HG03575 (cell line): ENCODE data around the gene LRRIQ4.

Source experiments
- ATAC-seq: cut with Tn5 transposase; IDR thresholded peaks from one replicate; pipeline ENCODE4 v1.9.1; 2021; ENCODE audit not compliant: unreplicated experiment, insufficient number of reproducible peaks, low FRiP score; ENCODE audit errors: extremely low read depth

The LRRIQ4 gene

DNA sequence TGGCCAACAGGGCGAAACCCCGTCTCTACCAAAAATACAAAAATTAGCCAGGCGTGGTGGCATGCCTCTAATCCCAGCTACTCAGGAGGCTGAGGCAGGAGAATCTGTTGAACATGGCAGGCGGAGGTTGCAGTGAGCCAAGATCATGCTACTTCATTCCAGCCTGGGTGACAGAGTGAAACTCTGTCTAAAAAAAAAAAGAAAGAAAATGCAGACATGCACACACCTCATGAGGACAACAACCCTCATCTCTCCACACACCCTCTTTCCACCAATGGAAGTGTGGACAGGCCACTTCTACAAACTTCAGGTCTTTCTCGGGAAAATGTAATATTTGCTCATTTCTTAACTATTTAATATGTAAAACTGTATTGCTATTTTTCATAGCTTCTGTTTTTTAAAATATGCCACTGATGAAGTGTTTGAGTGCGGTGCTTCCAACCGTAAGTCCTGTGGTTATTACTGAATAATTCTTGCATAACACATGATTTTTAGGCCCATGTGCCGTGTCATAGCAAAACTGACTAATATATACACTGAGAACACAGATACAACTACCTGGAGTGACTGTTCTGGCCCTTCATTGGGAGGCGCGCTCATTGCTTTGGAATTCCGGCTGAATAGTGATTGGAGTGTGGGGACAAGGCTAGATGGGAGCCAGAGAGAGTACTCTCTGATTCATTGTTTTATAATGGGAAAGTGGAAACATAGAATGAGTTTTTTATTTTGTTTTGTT is 34.0 kb downstream of the LRRIQ4 start:
- peak; percentile 97 for ATAC-seq

DNA sequence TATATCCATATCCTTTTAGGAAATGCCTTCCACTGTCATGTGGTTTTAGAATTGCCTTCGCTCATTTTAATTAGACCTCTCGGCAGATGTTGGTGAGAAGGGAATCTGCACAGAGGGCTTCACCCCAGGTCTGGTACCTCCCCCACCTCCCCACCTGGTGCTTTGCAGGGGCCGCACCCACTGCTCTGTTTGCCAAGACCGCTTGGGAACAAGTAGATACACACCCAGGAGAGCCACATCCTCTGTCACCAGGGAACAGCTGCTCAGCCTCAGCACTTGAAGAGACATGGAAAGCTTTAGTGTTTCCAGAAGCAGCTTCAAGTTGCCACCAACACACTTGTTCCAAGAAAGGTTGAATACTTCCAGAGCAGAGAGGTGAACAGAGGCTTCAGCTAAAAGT is 35.2 kb downstream of the LRRIQ4 start:
- ATAC-seq: no peak

DNA sequence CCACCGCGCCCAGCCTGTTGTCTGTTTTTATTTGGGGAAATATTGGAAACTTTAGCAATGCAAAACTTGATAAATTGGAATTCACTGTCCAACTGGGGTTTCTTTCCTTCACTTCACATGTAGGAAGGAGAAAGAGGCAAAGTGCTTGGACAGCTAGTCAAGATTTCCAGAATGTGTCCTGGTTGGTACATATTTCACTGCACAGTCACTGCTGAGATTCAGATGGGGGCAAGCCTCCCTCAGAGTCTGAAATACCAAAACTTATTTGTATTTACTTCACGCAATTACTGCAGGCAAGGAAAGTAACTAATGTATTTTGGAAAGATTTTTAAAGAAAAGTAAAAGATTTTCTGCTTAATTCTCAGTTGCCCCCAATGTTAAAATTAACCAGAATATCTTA is 36.1 kb downstream of the LRRIQ4 start:
- no peak for ATAC-seq

DNA sequence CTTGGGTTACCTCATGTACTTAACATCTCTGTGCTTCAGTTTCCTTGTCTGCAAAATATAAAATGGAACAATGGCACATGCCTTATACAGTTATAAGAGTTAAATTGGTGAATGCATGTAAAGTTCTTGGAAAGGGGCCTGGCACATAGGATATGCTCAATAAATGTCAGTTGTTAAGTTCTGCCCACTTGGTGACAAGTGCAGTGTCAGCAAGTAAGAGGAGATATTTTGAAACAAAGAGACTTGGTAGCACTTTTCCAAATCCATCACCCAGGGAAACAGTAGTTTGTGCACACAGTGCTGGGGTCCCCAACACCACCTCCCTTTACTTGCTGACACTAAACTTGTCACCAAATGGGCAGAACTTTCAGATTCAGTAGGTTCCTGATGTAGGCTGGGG is 37.9 kb downstream of the LRRIQ4 start:
- no peak for ATAC-seq

DNA sequence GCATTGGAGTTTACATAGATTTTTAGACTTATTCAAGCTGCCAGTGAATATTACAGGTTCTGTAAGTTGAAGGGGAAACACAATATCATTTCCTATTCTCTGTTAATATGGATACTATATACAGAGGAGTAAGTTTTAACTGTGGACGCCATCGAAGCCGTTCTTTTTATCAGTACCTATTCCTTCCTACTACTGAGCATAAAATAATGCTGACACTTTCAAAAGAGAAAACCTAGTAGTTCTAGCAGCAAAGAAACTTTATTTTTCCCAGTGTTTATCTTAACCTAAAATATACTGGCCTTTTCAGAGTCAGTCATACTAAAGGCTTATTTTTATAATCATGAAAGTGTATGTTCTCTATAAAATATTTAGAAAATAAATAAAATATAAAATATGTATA is 42.8 kb downstream of the LRRIQ4 start:
- no peak for ATAC-seq

DNA sequence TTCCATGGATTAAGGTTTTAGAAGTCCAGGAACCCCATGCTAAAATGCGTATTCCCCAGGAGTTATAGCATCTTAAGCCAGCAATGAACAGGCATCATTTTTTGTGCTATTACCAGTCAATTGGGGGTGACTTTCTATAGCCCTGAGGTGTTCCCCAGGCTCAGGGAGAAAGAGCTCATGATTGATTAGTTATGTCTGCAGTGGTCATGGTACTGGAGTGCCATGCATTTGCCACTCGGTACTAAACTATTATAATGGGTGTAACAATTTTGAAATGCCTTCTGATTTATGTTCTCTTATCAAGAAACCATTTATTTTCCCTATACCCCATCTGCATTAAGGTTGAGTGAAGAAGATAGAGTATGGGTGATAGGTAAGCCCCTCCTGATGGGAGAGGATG is 45.1 kb downstream of the LRRIQ4 start:
- ATAC-seq: no peak

DNA sequence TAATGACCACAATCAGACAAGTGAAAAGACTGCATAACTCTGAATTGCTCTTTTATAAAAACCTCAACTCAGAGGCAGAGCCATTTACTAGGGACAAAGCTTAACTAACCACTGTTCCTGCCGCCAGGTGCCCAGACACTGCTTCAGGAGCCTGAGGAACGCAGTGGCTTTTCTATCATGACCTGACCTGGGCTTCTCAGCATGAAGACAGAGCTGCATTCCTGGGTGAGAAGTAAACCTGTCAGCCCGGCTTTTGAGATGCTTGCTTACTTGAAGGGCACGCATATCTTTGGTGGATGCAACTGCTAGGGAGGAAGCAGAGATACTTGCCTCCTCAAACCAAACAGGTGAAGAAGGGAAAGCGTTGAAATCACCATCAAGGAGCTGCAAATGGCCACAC is 49.2 kb downstream of the LRRIQ4 start:
- no peak for ATAC-seq

DNA sequence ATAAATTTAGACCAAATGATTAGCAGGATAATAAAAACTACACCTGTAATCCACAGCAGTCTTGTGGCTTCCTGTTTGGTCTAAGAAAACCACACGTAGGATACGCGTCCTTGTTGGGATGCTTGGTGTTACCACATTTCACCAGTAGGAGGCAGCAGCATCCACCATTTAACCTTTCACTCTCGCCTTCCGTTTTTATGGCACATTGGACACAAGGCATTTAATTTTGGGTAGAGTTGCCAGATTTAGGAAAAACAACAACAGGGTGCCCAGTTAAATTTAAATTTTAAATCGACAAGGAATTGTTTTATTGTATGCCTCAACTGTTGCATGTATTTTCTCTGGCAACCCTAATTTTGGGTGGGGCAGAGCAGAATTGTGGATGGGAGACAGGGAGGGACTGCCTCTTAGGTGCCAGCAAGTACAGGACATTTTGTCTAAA is 50.8 kb downstream of the LRRIQ4 start:
- ATAC-seq: no peak

DNA sequence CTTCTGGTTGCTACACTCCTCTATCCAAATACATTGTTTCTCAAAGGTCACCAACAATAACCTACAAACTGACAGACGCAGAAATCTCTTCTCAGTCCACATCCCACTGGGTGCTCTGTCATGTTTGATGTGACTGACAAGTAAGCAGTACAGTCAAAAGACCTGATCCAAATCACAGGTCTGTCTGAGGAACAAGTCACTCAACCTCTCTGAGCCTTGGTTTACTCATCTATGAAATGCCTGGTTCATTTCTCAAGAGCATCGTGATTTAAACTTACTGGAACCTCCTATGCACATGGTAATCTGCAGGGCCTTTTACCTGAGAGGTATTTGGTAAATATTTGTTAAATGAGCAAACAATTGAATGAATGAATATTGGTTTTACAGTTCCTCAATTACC is 51.6 kb downstream of the LRRIQ4 start:
- no peak for ATAC-seq

DNA sequence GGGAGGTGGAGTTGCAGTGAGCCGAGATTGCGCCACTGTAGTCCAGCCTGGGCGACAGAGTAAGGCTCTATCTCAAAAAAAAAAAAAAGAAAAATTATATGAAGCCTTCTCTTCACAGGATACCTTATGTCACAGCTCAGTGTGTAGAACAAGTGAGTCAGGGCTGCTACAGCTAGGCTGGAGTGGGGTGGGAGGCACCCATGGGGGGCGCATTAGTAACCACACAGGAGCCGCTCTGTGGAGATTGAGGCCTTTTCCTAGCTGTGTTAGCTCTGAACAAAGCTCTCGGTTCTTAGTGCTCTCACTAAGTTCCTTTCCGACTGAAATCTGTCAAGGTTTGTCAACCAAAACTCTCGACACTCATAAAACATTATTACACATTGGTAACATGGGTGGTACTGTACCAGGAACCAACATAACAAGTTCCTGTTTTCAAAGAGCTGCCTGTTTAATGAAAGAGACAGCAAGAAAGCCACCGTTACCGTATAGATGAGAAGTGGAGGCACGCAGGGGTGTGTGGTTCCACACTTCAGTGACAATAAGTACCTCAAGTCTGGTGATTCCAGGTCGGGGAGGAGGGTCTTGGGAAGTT is 52.6 kb downstream of the LRRIQ4 start:
- ATAC-seq: no peak

DNA sequence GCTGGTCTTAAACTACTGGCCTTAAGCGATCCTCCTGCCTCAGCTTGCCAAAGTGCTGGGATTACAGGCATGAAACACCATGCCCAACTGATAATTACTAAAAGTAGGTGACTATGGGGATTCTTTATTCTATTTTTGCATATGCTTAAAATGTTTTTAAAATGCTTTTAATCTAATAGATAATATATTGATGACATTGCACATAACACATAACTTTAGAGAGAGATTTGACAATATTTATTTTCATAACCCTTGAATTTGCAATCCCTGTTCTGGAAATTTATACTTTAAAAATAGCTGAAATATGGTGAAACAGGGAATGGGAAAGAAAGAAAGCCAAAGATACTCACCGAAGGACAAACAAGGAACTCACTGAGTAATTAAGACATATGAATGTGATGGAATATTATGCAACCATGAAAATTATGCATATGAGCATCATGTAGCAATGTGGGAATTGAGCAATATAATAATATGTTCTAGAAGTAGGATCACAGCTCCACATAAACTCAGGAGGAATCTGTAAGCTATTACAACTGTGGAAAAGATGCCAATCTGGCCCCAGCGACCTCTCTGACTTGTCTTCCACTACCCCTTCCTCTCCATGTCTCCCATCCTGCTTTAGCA is 55.0 kb downstream of the LRRIQ4 start:
- no peak for ATAC-seq

DNA sequence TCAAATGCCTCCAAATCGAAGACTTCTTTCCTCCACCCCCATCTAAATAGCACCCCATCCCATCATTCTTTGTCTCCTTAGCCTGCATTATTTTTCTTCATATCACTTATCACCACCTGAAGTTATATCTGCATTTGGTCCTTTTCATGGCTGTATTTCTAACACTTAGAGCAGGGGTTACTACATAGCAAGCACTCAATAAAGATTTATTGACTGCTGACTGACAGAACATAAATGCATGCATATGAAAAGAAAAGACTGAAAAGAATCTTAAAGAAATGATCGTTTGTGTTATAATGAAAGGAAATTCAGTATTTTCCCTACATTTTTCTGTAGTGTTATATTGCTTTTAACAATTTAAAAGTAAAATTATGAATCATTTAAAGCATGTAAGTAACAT is 55.7 kb downstream of the LRRIQ4 start:
- no peak for ATAC-seq

DNA sequence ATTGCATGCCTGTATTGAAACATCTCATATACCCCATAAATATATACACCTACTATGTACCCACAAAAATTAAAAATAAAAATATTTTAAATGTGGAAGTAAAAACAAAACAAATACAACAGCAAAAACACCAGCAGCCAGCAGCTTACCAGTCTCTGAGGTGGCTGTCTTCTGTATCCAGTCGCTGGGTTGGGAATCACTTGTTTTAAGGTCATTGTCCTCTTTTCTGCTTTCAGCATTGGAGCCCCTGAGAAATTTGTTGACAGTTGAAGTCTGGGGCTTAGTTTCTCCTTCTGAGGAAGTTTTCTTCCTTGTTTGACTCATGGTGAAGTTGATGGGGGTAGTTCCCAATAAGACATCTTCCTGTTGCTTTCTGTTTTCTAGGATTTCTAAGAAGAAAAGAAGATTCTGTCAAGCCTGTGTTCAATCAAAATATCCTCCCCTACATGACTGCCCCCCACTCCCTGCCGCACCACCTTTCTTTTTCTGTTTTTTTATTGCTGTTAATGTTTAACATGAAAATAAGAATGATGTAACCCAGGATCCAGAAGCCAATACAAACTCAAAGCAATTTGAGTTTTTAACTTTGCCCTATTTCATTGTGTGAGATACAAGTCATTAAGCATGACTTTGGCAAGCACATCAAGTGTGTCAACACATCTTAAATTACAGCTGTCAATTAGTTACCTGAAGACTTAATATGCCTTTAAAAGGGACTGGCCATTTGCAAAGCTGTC is 57.0 kb downstream of the LRRIQ4 start, which contains the start of gene LRRC31:
Gene LRRC31 (minus strand): TSS at position 452 of the 737 bp plus-strand sequence. CDS start 128 bp downstream, at position 324.
- ATAC-seq: no peak

DNA sequence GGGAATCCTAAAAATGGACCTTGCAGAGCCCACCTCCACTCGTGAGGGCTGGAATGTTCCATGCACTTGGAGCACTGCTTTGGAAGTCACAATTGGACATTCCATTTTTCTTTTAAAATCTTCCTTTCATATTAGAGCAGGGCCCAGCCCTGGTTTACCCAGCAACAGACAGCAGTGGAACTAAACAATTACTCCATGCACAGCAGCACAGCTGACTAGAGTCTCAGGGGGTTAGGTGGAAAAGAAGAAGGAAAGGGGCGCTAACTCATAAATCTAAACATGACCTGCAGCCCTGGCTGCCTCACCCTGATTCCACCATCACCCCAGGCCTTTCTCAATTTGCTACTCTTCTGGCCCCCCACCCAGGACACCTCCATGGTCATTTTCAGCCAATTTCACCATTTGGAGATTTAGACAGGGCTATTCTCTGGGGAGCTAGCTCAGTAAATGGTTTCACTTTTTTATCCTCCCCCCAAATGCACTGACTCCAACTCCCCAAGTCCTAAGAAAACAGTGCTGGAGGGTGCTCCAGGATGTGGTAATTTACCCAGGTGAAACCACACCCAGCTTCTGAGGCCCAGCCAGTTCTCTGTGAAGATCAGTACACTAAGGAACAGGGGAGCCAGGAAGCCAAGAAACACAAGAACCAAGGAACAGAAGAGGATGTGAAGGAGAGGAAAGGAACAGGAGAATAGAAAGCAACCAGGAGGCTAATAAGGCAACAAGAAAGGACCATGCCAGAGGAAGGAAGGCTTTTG is 58.6 kb downstream of the LRRIQ4 start:
- no peak for ATAC-seq

DNA sequence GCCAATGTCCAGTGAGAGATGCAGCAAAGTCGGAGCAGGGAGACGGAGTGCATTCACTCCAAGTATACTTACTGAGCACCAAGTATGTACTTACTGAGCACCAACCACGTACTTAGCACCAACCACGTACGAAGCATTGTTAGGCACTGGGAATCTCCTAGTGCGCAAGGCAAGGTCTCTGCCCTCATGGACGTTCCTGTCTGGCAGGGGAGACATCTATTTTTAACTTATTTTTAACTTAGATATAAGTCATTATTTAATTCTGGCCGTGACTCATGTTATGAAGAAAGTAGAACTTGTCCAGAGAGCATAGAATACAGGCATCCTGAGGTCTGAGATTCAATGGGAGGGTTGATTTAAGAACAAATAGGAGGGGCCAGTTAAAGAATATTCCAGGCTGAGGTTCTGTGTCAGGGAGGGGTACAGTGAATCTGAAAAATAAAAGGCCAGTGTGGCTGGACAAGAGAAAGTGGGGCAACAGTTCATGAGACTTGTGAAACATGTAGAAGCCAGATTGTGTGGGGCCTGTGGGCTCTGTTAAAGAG is 66.4 kb downstream of the LRRIQ4 start:
- no peak for ATAC-seq

DNA sequence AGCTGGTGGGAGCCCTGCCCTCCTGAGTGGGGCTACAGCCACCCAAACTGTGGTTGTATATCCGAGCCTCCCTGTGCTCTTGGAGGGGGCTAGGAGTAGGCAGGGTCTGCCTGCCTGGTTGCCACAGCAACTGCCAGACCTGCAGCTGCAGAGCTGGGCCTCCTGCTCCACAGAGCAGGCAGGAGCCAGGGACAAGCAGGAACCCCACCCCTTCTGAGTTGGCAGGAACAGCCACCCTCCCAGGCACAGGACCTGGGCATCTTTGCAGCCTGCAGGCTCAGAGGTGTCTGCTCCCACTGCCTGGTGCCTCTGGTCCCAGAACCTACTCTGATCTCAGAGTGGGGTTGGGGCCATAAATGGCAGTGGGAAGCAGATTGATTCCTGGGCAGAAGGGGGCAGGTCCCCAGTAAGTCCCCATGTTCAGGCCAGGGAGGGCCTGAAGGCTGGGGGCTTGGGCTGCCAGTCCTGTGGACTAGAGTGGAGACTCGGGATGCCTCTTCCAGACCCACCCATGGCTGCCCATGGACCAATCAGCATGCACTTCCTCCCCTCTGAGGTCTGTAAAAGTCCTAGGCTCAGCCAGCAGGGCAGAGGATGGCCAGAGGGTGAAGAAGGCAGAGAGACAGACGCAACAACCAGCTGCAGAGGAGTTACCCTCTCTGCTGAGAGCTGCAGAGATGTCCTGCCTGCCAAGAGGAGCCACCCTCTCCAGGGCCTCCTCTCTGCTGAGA is 67.3 kb downstream of the LRRIQ4 start:
- no peak for ATAC-seq

DNA sequence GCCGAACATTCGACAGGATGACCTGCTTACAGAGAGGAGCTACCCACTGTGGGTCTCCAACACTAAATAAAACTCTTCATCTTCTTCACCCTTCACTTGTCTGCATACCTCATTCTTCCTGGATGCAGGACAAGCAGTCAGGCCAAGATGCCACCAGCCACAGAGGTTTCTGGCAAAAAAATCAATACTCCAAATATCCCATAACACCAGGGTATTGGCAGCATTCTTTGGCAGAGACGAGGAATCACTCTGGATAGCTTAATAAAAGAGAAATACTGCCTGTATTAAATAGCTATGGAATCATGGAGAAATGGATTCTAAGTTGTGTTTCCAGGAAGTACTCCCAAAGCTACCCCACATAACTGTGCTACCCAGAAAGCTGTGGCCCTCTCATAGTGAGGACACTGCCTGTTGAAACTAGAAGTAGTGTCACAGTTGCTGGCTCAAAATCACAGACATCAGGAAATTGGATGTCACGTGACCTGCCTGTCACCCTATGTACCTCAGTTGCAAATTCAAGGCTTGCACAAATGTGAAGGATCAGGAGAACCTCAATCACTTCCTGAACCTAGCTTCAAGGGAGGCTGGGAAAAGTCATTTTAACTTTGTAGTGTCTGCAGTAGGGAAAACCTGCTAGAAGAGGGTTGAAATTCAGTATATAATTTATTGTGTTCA is 68.0 kb downstream of the LRRIQ4 start:
- ATAC-seq: no peak

DNA sequence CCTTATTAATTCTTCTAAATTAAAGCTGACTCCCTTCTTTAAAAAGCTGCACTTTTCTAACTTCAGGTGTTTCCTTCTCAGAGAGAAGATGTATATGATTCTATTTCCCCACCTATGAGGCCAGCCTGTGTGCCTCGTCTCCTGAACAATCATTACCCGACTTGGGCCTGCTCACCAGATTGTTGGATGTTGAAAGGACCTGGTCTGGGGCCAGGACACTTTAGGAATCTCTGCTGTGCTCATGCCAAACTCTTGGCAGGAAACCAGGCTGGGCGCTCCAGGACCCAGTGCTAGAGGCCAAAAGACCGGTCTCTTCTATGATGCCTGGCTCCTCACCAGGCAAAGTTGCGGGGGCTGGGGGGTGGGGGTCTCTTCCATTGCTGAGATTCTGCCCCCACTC is 74.0 kb downstream of the LRRIQ4 start:
- no peak for ATAC-seq
